Endothelial cell of umbilical vein (primary cell): ENCODE results near the gene UBE2B. TPM values are rescaled to one million over a fixed set of nuclear protein-coding genes. Genes with fewer than 3 reads are reported as not detected.
"Not testable (repeated sequence)": the region's sequence is repeated elsewhere in the genome, so short reads cannot be mapped to it uniquely, and the experiment has no call there.

Experiments
- BruUV-seq: library from RNA; stranded (reverse); fragments of 400-500 nt; replicated peaks from 2 replicates; lab custom pipeline; 2021; lab: Mats Ljungman, UMichigan
- CTCF ChIA-PET: fragments of 300-600, 350-600 bp; sonication (Branson Sonifier 250); formaldehyde crosslinking; loops from one replicate; lab custom pipeline; 2021; ENCODE audit warnings: antibody characterized with exemption, inconsistent platforms; lab: Charles Lee
- POLR2A ChIA-PET: fragments of 300-600, 350-600 bp; sonication (Branson Sonifier 250); formaldehyde crosslinking; loops from one replicate; lab custom pipeline; 2021; ENCODE audit warnings: antibody characterized with exemption, inconsistent platforms; lab: Charles Lee
- DNase-seq: peaks from one replicate; pipeline ENCODE4 v3.0.0-alpha.2; 2011; ENCODE audit warnings: low read depth, low spot score
- FAIRE-seq: peaks from 2 replicates; lab custom pipeline; 2011; peaks lifted over from hg19 to GRCh38; lab: Jason Lieb, UNC
- H2AFZ ChIP-seq: 2 replicates; pipeline ENCODE4 v1.6.0; 2012; ENCODE audit warnings: low read depth, low read length, control low read depth, inconsistent platforms
- H3K27ac ChIP-seq: 2 replicates; pipeline ENCODE4 v1.5.1; 2011; ENCODE audit warnings: low read depth, mild to moderate bottlenecking, control low read depth, low read length, moderate library complexity; ENCODE audit not compliant: insufficient read depth
- H3K27me3 ChIP-seq, 2 experiments: 2 replicates each; pipeline versions ENCODE4 v1.6.0 to v1.6.1; 2011; ENCODE audit warnings: low read length in 2 of 2, mixed read lengths in 1 of 2; ENCODE audit not compliant: control insufficient read depth in 2 of 2, insufficient read depth in 2 of 2
- H3K36me3 ChIP-seq, 2 experiments: 2 replicates in 1 of 2; 3 replicates in 1 of 2; pipeline ENCODE4 v1.5.1; 2011; ENCODE audit warnings: low read length in 2 of 2, mild to moderate bottlenecking in 1 of 2, moderate library complexity in 1 of 2; ENCODE audit not compliant: control insufficient read depth in 2 of 2, insufficient read depth in 2 of 2; ENCODE audit errors: extremely low read depth in 1 of 2
- H3K4me1 ChIP-seq: 3 replicates; pipeline ENCODE4 v1.5.1; 2011; ENCODE audit warnings: mild to moderate bottlenecking, low read length; ENCODE audit not compliant: control insufficient read depth, insufficient read depth; ENCODE audit errors: extremely low read depth
- H3K4me2 ChIP-seq: 2 replicates; pipeline ENCODE4 v1.6.1; 2011; ENCODE audit warnings: low read length, control low read depth, mixed read lengths; ENCODE audit not compliant: insufficient read depth
- H3K4me3 ChIP-seq, 3 experiments: fragments of 200-600 bp in 1 of 3; sonication (generic), shearing (Covaris generic) in 1 of 3; replicated peaks in 1 of 3; 2 replicates each; pipeline ENCODE4 v1.5.1; 2011 to 2016; ENCODE audit warnings: control low read depth in 3 of 3, low read length in 3 of 3, mild to moderate bottlenecking in 2 of 3, inconsistent platforms in 1 of 3, low read depth in 1 of 3, moderate library complexity in 1 of 3; ENCODE audit not compliant: insufficient read depth in 1 of 3
- H3K79me2 ChIP-seq: 2 replicates; pipeline ENCODE4 v1.6.0; 2012; ENCODE audit warnings: low read length, inconsistent platforms; ENCODE audit not compliant: control insufficient read depth, insufficient read depth
- H3K9ac ChIP-seq: replicated peaks from 2 replicates; pipeline ENCODE3; 2011; ENCODE audit warnings: low read length, control low read depth; ENCODE audit not compliant: insufficient read depth; ENCODE audit errors: extremely low read depth
- H3K9me1 ChIP-seq: replicated peaks from 3 replicates; pipeline ENCODE4 v1.6.0; 2011; ENCODE audit warnings: mild to moderate bottlenecking, low read length; ENCODE audit not compliant: control insufficient read depth, insufficient read depth; ENCODE audit errors: extremely low read depth
- H3K9me3 ChIP-seq: replicated peaks from 2 replicates; pipeline ENCODE4 v1.5.1; 2012; ENCODE audit warnings: low read length, inconsistent platforms; ENCODE audit not compliant: control insufficient read depth, insufficient read depth
- H4K20me1 ChIP-seq: replicated peaks from 2 replicates; pipeline ENCODE3; 2011; ENCODE audit warnings: mild to moderate bottlenecking, low read length; ENCODE audit not compliant: control insufficient read depth, insufficient read depth; ENCODE audit errors: extremely low read depth
- EZH2 ChIP-seq: IDR thresholded peaks from 2 replicates; pipeline ENCODE4 v1.6.1; 2012; ENCODE audit warnings: borderline replicate concordance, low read depth, mild to moderate bottlenecking, moderate library complexity, low read length, inconsistent platforms; ENCODE audit not compliant: severe bottlenecking
- FOS ChIP-seq: IDR thresholded peaks from 2 replicates; pipeline ENCODE4 v1.6.1; 2011; ENCODE audit warnings: mild to moderate bottlenecking, low read length, moderate library complexity, borderline replicate concordance; ENCODE audit not compliant: insufficient read depth
- GATA2 ChIP-seq: IDR thresholded peaks from 2 replicates; pipeline ENCODE4 v1.7.0; 2011; ENCODE audit warnings: low read depth, mild to moderate bottlenecking, moderate library complexity, mixed read lengths, low read length; ENCODE audit not compliant: insufficient read length, insufficient read depth
- JUN ChIP-seq: IDR thresholded peaks from 2 replicates; pipeline ENCODE4 v1.6.1; 2011; ENCODE audit warnings: borderline replicate concordance, low read depth; ENCODE audit not compliant: insufficient read length, insufficient read depth
- MYC ChIP-seq: IDR thresholded peaks from one replicate; pipeline ENCODE4 v1.6.1; 2011; ENCODE audit warnings: mild to moderate bottlenecking, low read depth, low read length
- POLR2A ChIP-seq: IDR thresholded peaks from 2 replicates; pipeline ENCODE4 v1.6.1; 2012; ENCODE audit warnings: low read depth, mild to moderate bottlenecking, control low read depth, low read length
- POLR2AphosphoS5 ChIP-seq: IDR thresholded peaks from 2 replicates; pipeline ENCODE4 v1.6.1; 2012; ENCODE audit warnings: low read depth, mild to moderate bottlenecking, control low read depth, low read length, moderate library complexity; ENCODE audit not compliant: insufficient read depth
- dilution Hi-C: fragments of 300-500 bp; cut with MboI; formaldehyde crosslinking; loops from one replicate; pipeline ENCODE4 v1.15.0; 2019; ENCODE audit warnings: low sequenced_read_pairs; ENCODE audit not compliant: extremely low pct_ligation_motif_present
- intact Hi-C: fragments of 100-400 bp; cut with micrococcal nuclease; formaldehyde crosslinking; loops from one replicate; pipeline ENCODE4 v1.10.0; 2022
- polyA plus RNA-seq, 4 experiments: library from polyadenylated mRNA; depleted of rRNA in 3 of 4; stranded (reverse) in 3 of 4; unstranded in 1 of 4; fragments of >200 nt; gene quantifications; 2 replicates each; pipeline versions ENCODE4 v1.2.1 to v1.2.3, GENCODE V29; 2011 to 2012; ENCODE audit warnings: missing spikeins in 1 of 4
- total RNA-seq: library from RNA; stranded (reverse); gene quantifications from 2 replicates; pipeline ENCODE4 v1.2.3, GENCODE V29; 2021
- TF ChIP-seq, protein P1 (sequence below): IDR thresholded peaks from 2 replicates; pipeline ENCODE4 v1.6.1; 2011; ENCODE audit not compliant: insufficient read depth, insufficient read length
- TF ChIP-seq, protein P2 (sequence below), 2 donors: IDR thresholded peaks; 1 replicate in 1 of 2; 2 replicates in 1 of 2; pipeline ENCODE4 v1.5.1; 2011; ENCODE audit warnings: low read length in 2 of 2, mild to moderate bottlenecking in 2 of 2, moderate library complexity in 2 of 2, control low read depth in 1 of 2, inconsistent platforms in 1 of 2, low read depth in 1 of 2; ENCODE audit not compliant: insufficient read depth in 1 of 2; ENCODE audit errors: extremely low read depth in 1 of 2

The UBE2B gene
- total and polyA plus RNA-seq, 2 donors (not counting 3 experiments of a cell fraction or from before 2014, with no cell fraction given) = 37.8 to 110 TPM

DNA sequence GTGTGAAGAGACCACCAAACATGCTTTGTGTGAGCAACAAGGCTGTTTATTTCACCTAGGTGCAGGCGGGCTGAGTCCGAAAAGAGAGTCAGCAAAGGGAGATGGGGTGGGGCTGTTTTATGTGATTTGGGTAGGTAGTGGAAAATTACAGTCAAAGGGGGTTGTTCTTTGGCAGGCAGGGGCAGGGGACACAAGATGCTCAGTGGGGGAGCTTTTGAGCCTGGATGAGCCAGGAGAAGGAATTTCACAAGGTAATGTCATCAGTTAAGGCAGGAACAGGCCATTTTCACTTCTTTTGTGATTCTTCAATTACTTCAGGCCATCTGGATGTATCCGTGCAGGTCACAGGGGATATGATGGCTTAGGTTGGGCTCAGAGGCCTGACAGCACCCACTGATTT, 25.9 kb upstream of the UBE2B start:
- dilution Hi-C loops, CTCF ChIA-PET, H3K4me1 ChIP-seq, H3K9ac ChIP-seq, H3K79me2 ChIP-seq, H3K4me3 ChIP-seq, H3K36me3 ChIP-seq, H3K9me3 ChIP-seq, H2AFZ ChIP-seq, BruUV-seq, H3K27me3 ChIP-seq, DNase-seq, FAIRE-seq, intact Hi-C loops, H3K27ac ChIP-seq, POLR2A ChIA-PET, H3K4me2 ChIP-seq, H3K9me1 ChIP-seq, H4K20me1 ChIP-seq: not testable (repeated sequence)

DNA sequence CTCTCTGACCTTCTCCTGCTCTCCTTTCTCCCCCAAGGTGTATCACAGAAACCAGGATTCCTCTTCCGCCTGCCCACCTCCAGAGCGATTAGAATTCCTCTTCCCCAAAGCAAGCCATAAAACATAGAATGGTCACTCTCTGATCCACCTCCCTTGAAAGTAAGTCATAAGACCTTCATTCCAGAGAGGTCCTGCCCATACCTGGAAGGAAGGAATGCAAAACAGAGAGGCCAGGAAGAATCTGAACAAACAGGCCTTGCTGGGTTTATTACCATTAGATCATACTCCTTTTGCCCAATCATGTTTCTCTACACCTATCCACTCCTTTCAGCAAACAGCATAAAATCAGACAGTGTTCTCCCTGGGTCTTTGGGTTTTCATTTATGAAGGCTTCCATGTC, 25.4 kb upstream of the UBE2B start:
- Histone ChIP-seq H4K20me1 (no peaks in the 10 kb centered on the region), H3K79me2 (no peaks in the 10 kb centered on the region), H3K9me3 (no peaks in the 10 kb centered on the region), H3K4me1 (no peaks in the 10 kb centered on the region), H3K27ac (no peak overlapping the region), H3K4me2 (no peak overlapping the region), H3K27me3 (no peaks in the 10 kb centered on the region), H2AFZ (no peak overlapping the region), H3K4me3 (no peak overlapping the region), H3K9me1 (no peaks in the 10 kb centered on the region), H3K9ac (no peak overlapping the region), H3K36me3 (no peaks in the 10 kb centered on the region)
- DNase-seq = no peak
- BruUV-seq = no TSS peak
- POLR2A ChIA-PET = no interaction called here
- CTCF ChIA-PET = no interaction called here
- intact Hi-C loops (no loop called here), dilution Hi-C loops (no loop called here)
- FAIRE-seq = no peak
- no peak for TF ChIP-seq JUN
- TF ChIP-seq, protein P1, sequence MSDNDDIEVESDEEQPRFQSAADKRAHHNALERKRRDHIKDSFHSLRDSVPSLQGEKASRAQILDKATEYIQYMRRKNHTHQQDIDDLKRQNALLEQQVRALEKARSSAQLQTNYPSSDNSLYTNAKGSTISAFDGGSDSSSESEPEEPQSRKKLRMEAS = no peak
- TF ChIP-seq POLR2A = no peak
- no peak for TF ChIP-seq POLR2AphosphoS5
- no peak for TF ChIP-seq GATA2
- TF ChIP-seq FOS = no peak
- TF ChIP-seq, protein P2, sequence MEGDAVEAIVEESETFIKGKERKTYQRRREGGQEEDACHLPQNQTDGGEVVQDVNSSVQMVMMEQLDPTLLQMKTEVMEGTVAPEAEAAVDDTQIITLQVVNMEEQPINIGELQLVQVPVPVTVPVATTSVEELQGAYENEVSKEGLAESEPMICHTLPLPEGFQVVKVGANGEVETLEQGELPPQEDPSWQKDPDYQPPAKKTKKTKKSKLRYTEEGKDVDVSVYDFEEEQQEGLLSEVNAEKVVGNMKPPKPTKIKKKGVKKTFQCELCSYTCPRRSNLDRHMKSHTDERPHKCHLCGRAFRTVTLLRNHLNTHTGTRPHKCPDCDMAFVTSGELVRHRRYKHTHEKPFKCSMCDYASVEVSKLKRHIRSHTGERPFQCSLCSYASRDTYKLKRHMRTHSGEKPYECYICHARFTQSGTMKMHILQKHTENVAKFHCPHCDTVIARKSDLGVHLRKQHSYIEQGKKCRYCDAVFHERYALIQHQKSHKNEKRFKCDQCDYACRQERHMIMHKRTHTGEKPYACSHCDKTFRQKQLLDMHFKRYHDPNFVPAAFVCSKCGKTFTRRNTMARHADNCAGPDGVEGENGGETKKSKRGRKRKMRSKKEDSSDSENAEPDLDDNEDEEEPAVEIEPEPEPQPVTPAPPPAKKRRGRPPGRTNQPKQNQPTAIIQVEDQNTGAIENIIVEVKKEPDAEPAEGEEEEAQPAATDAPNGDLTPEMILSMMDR (IDR thresholded peaks at IDR 0.05; ENCODE audit: extremely low read depth in 1 of 2, insufficient read depth in 1 of 2, low read depth in 1 of 2, low read length in 2 of 2) = no peak
- TF ChIP-seq EZH2 = no peak
- no peak for TF ChIP-seq MYC
